B cell (primary cell): Measurements from ENCODE around the gene OTOP3. TPM values are rescaled to one million over a fixed set of nuclear protein-coding genes. Genes with fewer than 3 reads are reported as not detected.

Experiments
- ATAC-seq: fragments of 200-7000 bp; cut with Tn5 transposase; one replicate; pipeline ENCODE4 v1.10.0; 2021; ENCODE audit warnings: low read depth, mild to moderate bottlenecking, moderate number of reproducible peaks, moderate library complexity
- CTCF ChIA-PET: fragments of 350-600 bp; sonication (Branson Sonifier 250); formaldehyde crosslinking; loops from one replicate; lab custom pipeline; 2021; ENCODE audit warnings: antibody characterized with exemption, inconsistent platforms; lab: Charles Lee
- POLR2A ChIA-PET: fragments of 350-600 bp; sonication (Branson Sonifier 250); formaldehyde crosslinking; loops from one replicate; lab custom pipeline; 2021; ENCODE audit warnings: antibody characterized with exemption; lab: Charles Lee
- DNase-seq: peaks from one replicate; pipeline ENCODE4 v3.0.0; 2013
- H2AFZ ChIP-seq: 2 replicates; pipeline ENCODE4 v1.6.1; 2012; ENCODE audit warnings: mild to moderate bottlenecking, low read depth, low read length; ENCODE audit not compliant: insufficient read depth, poor library complexity, severe bottlenecking
- H3K27ac ChIP-seq, 2 donors: 1 replicate in 1 of 2; 2 replicates in 1 of 2; pipeline ENCODE4 v1.5.1; 2012 to 2013; ENCODE audit warnings: low read length in 2 of 2, mild to moderate bottlenecking in 2 of 2, moderate library complexity in 1 of 2
- H3K27me3 ChIP-seq, 4 experiments: fragments of 200-600 bp in 1 of 4; sonication (generic) in 1 of 4; replicated peaks in 1 of 4; 1 replicate in 2 of 4; 2 replicates in 2 of 4; pipeline versions ENCODE4 v1.6.1 to v1.7.0; 2013 to 2016; ENCODE audit warnings: low read length in 3 of 4, mild to moderate bottlenecking in 2 of 4, mixed read lengths in 1 of 4, moderate library complexity in 1 of 4; ENCODE audit not compliant: insufficient read depth in 4 of 4, control insufficient read depth in 3 of 4; ENCODE audit errors: control extremely low read depth in 1 of 4
- H3K36me3 ChIP-seq, 2 experiments: replicated peaks in 1 of 2; 1 replicate in 1 of 2; 2 replicates in 1 of 2; pipeline versions ENCODE4 v1.6.1 to v1.7.1; 2013; ENCODE audit warnings: low read length in 1 of 2; ENCODE audit not compliant: insufficient read depth in 2 of 2, control insufficient read depth in 1 of 2; ENCODE audit errors: control extremely low read depth in 1 of 2, extremely low read depth in 1 of 2
- H3K4me1 ChIP-seq, 2 donors: fragments of 200-600 bp in 1 of 2; sonication (generic) in 1 of 2; 1 replicate in 1 of 2; 2 replicates in 1 of 2; pipeline versions ENCODE4 v1.5.1 to v1.6.1; 2013 to 2017; ENCODE audit warnings: low read length in 2 of 2; ENCODE audit not compliant: control insufficient read depth in 2 of 2, insufficient read depth in 2 of 2
- H3K4me2 ChIP-seq: replicated peaks from 2 replicates; pipeline ENCODE3; 2012; ENCODE audit warnings: mild to moderate bottlenecking, low read depth, low read length; ENCODE audit not compliant: poor library complexity, severe bottlenecking
- H3K4me3 ChIP-seq, 5 experiments: fragments of 200-600 bp in 1 of 5; sonication (generic) in 1 of 5; 1 replicate in 3 of 5; 2 replicates in 2 of 5; pipeline versions ENCODE4 v1.5.1 to v1.7.0; 2011 to 2016; ENCODE audit warnings: low read length in 4 of 5, mild to moderate bottlenecking in 4 of 5, low read depth in 2 of 5, control low read depth in 1 of 5, moderate library complexity in 1 of 5; ENCODE audit not compliant: insufficient read depth in 1 of 5; ENCODE audit errors: control extremely low read depth in 1 of 5, extremely low read depth in 1 of 5
- H3K79me2 ChIP-seq: fragments of 200-600 bp; sonication (generic); one replicate; pipeline ENCODE4 v1.6.0; 2016; ENCODE audit warnings: low read length; ENCODE audit not compliant: control insufficient read depth, insufficient read depth
- H3K9ac ChIP-seq: fragments of 200-600 bp; sonication (generic); 2 replicates; pipeline ENCODE4 v1.6.1; 2017; ENCODE audit warnings: mild to moderate bottlenecking, low read length, moderate library complexity
- H3K9me3 ChIP-seq, 3 donors: one replicate each; pipeline versions ENCODE4 v1.6.1 to v1.7.1; 2013; ENCODE audit warnings: low read length in 2 of 3; ENCODE audit not compliant: control insufficient read depth in 2 of 3, insufficient read depth in 1 of 3; ENCODE audit errors: control extremely low read depth in 1 of 3
- H4K20me1 ChIP-seq: 2 replicates; pipeline ENCODE4 v1.6.0; 2012; ENCODE audit warnings: mild to moderate bottlenecking, low read length; ENCODE audit not compliant: insufficient read depth, control insufficient read depth, poor library complexity, severe bottlenecking
- H3K27ac Mint-ChIP-seq: one replicate; pipeline ENCODE4 v1.8.0; 2021; ENCODE audit warnings: mixed read lengths
- H3K27me3 Mint-ChIP-seq: one replicate; pipeline ENCODE4 v1.8.0; 2021; ENCODE audit warnings: mixed read lengths
- H3K4me1 Mint-ChIP-seq: one replicate; pipeline ENCODE4 v1.8.0; 2021; ENCODE audit warnings: mixed read lengths
- H3K4me3 Mint-ChIP-seq: one replicate; pipeline ENCODE4 v1.8.0; 2021; ENCODE audit warnings: mixed read lengths
- H3K9me3 Mint-ChIP-seq: one replicate; pipeline ENCODE4 v1.8.0; 2022; ENCODE audit warnings: mixed read lengths; ENCODE audit not compliant: insufficient read depth
- CTCF ChIP-seq: fragments of 200-600 bp; IDR thresholded peaks from one replicate; pipeline ENCODE4 v1.8.0; 2022; ENCODE audit warnings: antibody characterized with exemption, mild to moderate bottlenecking
- EZH2 ChIP-seq: IDR thresholded peaks from 2 replicates; pipeline ENCODE4 v1.6.1; 2012; ENCODE audit warnings: borderline replicate concordance, low read depth, mild to moderate bottlenecking, moderate library complexity, low read length; ENCODE audit not compliant: insufficient read depth, poor library complexity, severe bottlenecking
- WGBS: methylation state at CpG from one replicate; pipeline ENCODE4 v1.1.5; 2013; ENCODE audit warnings: missing lambda C conversion rate; ENCODE audit not compliant: insufficient coverage; 5-methylcytosine and 5-hydroxymethylcytosine counted together
- intact Hi-C: fragments of 100-400 bp; cut with micrococcal nuclease; formaldehyde crosslinking; loops from one replicate; pipeline ENCODE4 v1.10.0; 2022
- polyA plus RNA-seq: library from polyadenylated mRNA; depleted of rRNA; stranded (reverse); fragments of >200 nt; gene quantifications from 2 replicates; pipeline ENCODE4 v1.2.3, GENCODE V29; 2012
- total RNA-seq, 2 donors: library from RNA; stranded (reverse); fragments of 120-200 nt in 1 of 2; gene quantifications; 1 replicate in 1 of 2; 2 replicates in 1 of 2; pipeline versions ENCODE4 v1.2.3 to v1.2.4, GENCODE V29; 2013 to 2022

The OTOP3 gene
- total and polyA plus RNA-seq, 2 donors (not counting 1 experiment from before 2014, with no cell fraction given), result not detected

- intact Hi-C loops, result no loop called here
- no peak overlapping the region for H3K4me3 ChIP-seq
- Mint-ChIP-seq H3K4me3 (no peak overlapping the region), H3K27me3 (peaks cover 41% of the 10 kb centered on the region), H3K4me1 (peaks cover under 1% of the 10 kb centered on the region), H3K9me3 (no peaks in the 10 kb centered on the region), H3K27ac (no peak overlapping the region)
- peaks cover under 1 to 1% of the 10 kb centered on the region in 2 donors for H3K4me1 ChIP-seq
- WGBS, result 31% methylated on average over 6 of the region's 10 CpGs
- H3K9me3 ChIP-seq, result peaks cover 0 to 8% (median 0%) of the 10 kb centered on the region in 3 donors
- no peak overlapping the region for H3K27ac ChIP-seq
- no peak for TF ChIP-seq CTCF
- TF ChIP-seq EZH2, result no peak
- H4K20me1 ChIP-seq, result no peaks in the 10 kb centered on the region
- POLR2A ChIA-PET, result no interaction called here
- H3K9ac ChIP-seq, result no peak overlapping the region
- H3K27me3 ChIP-seq, result peaks cover 0 to 49% (median 13%) of the 10 kb centered on the region in 4 experiments
- CTCF ChIA-PET, result no interaction called here
- H3K36me3 ChIP-seq, result no peaks in the 10 kb centered on the region
- no peaks in the 10 kb centered on the region for H3K79me2 ChIP-seq
- no peak overlapping the region for H3K4me2 ChIP-seq
- no peak for DNase-seq
- no peak for ATAC-seq
- H2AFZ ChIP-seq, result no peak overlapping the region
These were observed 18.3 kb upstream of the OTOP3 start for GRCh38 chr17:74917430-74917829.

- Histone ChIP-seq H3K4me3 (no peak overlapping the region), H3K79me2 (no peaks in the 10 kb centered on the region), H2AFZ (no peak overlapping the region), H3K4me2 (no peak overlapping the region), H3K27ac (no peak overlapping the region), H3K4me1 (peaks cover 15 to 16% of the 10 kb centered on the region in 2 donors), H3K27me3 (peaks cover 0 to 64% (median 24%) of the 10 kb centered on the region in 4 experiments), H3K9me3 (peaks cover 0 to 8% (median 0%) of the 10 kb centered on the region in 3 donors), H3K9ac (no peak overlapping the region), H3K36me3 (no peaks in the 10 kb centered on the region), H4K20me1 (no peaks in the 10 kb centered on the region)
- 100% methylated on average over 1 of the region's 5 CpGs for WGBS
- no peaks in the 10 kb centered on the region for H3K9me3 Mint-ChIP-seq
- H3K27me3 Mint-ChIP-seq, result peaks cover 40% of the 10 kb centered on the region
- intact Hi-C loops, result no loop called here
- CTCF ChIA-PET, result interaction anchor here (1.0 kb wide), 1 partner anchor 42 kb away, joined by 5 read pairs; no protein-coding TSS in a partner anchor
- TF ChIP-seq CTCF (no peak), EZH2 (no peak)
- ATAC-seq (no peak), DNase-seq (no peak)
- no peak overlapping the region for H3K4me3 Mint-ChIP-seq
- H3K27ac Mint-ChIP-seq, result no peak overlapping the region
- peaks cover 5% of the 10 kb centered on the region for H3K4me1 Mint-ChIP-seq
- POLR2A ChIA-PET, result no interaction called here
These were observed 16.8 kb upstream of the OTOP3 start for GRCh38 chr17:74918906-74919305.
